ENCODE measurements around the gene SERPINA6.
A peak's percentile ranks its signal among the peaks of the same experiment; 100 is the strongest.
"Not testable (repeated sequence)": the region's sequence is repeated elsewhere in the genome, so short reads cannot be mapped to it uniquely, and the experiment has no call there.

The SERPINA6 gene

DNA sequence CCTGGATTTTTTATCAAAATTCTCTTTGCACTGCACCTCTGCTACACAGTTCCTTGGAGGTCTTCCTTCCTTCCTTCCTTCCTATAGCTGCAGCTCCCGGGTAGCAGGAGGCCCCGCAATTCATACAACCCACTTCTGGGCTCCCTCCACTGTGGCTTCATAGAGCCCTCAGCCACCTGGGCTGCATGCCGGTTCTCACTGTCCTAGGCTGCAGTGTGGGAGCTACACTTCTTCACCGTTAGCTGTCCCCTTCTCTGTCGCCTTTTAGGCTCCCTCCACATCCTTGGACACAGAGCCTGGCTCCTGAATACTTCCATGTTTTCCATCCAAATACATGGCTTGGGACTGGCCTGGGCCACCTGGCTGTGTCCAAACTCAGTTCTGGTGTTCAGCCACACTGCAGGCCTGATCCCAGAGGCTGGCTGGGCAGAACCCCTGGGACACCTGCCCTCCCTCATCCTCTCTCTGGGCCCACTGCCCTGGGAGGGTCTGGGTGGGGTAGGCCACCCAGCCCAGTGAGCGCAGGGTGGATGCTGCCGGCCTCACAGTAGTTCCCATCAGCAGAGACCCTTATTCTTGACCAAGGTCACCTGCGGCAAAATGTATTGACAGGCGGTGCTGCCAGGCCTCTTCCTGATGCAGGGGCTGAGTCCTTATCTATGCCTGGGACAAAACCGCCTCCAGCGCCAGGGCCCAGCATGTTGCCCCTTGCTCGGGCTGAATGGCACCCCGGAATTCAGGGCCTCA is 31.8 kb downstream of the SERPINA6 start:
- no peak for DNase-seq

DNA sequence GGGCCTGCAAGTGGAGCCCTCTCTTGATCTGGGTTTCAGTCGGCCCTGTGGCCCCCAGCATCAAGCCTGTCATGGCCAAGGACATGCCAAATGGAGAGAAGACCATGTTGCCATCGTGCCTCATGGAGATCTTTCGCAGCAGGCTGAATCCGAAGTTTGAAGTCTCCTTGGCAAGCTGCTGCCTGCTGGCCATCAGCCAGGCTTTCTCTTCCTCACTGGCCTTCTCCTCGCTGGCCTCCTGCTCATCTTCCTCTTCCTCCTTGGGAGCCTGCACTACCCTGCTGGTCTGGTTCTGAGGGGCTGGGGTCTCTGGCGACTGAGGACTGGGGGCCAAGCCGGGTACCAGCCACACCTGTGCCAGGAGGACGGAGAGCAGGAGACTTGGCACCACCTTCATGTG is 32.9 kb downstream of the SERPINA6 start:
- DNase-seq, result no peak

DNA sequence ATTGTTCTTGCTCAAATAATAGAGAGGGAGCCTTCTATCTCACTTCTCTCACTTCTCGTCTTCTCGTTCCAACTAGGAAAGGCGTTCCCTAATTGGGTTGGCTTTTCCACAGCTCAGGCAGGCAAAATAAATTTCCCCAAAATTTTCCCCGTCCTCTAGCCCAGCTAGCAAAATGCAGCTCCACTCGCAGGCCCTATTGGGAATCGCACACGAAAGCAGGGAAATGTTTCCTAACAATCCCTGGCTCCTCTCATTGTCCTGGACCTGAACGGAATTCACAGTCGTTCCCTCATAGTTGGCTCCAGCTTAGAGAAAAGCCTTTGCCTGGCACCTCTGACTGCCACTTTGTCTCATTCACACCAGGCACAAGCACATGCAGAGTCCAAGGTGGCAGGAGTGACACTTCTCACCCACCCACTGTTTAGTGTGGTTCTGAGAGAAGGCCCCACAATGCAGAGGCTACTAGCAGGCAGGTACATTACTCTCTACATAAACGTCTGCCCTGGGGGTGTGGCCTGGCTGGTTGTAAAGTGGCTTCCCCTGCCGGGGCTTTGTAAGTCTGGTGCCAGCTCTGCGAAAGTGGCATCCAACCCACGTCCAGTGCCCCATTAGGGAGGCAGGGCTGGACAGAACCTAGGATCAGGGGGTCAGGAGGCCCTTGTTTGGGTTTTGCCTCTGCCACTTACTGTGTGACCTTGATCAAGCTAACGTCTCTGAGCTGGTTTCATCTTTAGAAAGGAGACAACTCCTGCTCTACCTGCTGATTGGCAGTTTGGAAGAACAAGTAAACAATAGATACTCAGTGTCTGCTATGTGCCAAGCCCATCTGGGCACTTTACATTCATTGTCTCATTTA is 34.3 kb downstream of the SERPINA6 start:
- DNase-seq, result no peak

DNA sequence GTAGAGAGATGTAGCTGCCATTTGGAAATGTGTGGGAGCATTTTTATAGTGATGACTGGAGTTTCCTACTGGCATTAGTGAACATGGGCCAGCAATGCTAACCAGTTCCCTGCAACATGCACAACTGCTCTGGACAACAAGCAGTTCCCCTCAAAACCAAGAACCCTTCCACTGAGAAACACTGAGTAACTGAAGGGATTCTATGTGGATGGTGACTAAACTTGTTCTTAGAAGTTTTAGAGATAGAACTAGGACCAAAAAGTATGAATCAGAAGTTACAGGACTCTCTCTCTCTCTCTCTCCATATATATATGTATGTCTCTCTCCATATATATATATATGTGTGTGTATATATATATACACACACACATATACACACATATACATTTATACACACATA is 38.0 kb downstream of the SERPINA6 start:
- no peak for DNase-seq

DNA sequence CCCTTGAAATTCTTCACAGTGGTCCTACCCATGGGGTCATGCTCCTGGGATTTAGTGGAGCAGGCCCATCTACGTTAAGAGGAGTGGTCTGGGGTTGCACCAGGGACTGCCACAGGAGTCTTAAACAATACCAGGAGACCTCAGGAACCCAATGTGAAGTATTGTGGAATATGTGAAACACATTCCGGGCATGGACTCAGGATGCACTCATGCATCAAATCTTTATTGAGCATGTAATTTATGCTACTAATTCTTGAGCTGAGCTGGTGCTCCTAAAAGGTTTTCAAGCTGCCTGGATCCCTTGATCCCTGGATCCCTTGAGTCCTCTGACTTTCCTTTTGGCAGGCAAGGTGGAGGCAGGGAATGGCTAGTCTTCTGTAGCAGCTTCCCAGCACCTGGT is 38.9 kb downstream of the SERPINA6 start:
- DNase-seq, result no peak

DNA sequence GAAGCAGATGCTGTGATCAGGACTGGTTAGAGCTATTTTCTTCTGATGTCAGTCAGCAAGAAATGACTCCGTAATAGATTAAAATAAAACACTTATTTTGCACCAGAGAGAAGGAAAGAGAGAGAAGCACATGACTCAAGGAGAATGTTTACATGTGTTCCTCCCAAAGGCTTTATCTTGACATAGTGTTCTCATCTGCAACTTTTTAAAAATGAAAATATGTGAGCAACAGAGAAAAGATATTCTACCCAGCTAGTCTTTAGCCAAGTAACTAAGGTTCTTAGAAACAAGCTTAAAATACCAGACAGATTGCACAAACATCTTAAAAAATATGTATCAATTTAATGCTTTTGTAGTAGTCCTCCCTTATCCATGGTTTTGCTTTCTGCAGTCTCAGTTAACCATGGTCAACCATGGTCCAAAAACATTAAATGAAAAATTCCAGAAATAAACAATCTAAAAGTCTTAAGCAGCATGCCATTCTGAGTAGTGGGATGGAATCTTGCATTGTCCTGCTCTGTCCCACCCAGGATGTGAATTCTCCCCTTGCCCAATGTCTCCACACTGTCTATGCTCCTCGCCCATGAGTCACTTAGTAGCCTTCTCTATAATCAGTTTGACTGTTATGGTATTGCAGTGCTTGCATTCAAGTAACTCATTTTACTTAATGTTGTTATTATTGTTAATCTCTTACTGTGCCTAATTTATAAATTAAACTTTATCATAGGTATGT is 40.0 kb downstream of the SERPINA6 start:
- DNase-seq, result peak; percentile 54

DNA sequence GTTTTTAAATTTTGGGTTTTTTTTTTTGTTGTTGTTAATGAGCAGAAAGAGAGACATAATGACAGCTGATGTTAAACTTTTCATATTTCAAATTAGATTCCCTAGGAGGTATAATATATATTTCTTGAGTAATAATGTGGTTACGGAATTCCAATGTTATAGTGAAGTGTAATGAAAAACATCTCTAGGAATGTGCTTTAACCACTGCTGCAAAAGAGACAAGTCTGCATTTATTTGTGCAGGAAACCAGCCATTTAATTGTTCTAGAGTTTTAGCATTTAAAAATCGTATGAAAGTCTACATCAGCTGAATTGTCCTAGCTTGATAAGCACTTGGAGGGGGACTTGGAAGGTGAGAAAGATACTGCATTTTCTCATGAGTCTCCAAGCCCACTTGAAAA is 44.4 kb downstream of the SERPINA6 start:
- DNase-seq, result peak; percentile 72

DNA sequence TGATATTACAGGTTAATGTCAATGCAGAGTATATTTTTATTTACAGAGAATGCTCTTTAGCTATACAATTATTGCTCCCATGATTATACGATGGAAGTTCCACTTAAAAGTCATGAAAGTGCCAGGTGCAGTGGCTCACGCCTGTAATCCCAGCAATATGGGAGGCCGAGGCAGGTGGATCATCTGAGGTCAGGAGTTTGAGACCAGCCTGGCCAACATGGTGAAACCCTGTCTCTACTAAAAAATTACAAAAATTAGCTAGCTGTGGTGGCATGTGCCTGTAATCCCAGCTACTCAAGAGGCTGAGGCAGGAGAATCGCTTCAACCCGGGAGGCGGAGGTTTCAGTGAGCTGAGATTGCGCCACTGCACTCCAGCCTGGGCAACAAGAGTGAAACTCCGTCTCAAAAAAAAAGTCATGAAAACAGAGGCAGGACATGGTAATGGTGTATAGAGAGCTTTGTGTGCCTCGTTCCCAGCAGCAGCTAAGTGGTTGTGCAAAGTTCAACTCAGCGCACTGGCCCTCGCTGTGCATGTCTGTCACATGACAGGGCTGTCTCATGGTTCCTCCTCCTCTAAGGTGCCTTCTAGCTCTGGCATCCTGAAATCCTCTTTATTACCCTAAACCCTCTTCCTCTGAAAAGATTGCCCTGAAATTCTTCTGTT is 46.1 kb downstream of the SERPINA6 start:
- not testable (repeated sequence) for DNase-seq

DNA sequence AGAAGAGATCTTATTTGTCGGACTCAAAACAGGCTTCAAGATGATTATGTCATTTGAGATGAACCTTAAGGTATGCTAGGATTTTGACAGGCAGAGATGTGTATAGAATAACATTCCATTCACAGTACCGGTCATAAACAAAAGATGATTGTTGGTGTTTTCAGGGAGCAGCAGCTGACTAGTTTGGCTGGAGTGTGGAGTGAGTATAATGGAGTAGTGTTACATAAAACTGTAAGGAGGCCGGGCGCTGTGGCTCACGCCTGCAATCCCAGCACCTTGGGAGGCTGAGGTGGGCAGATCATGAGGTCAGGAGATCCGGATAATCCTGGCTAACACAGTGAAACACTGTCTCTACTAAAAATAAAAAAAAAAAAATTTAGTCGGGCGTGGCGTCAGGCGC is 54.0 kb downstream of the SERPINA6 start:
- DNase-seq, result no peak

DNA sequence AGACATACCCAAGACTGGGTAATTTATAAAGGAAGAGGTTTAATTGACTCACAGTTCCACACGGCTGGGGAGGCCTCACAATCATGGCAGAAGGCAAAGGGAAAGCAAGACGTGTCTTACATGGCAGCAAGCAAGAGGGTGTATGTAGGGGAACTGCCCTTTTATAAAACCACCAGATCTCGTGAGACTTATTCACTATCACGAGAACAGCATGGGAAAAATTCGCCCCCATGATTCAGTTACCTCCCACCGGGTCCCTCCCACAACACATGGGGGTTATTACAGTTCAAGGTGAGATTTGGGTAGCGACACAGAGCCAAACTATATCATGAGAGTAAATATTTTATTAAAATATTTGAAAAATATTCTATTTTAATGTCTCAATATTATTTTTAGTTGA is 54.6 kb downstream of the SERPINA6 start:
- DNase-seq, result not testable (repeated sequence)

DNA sequence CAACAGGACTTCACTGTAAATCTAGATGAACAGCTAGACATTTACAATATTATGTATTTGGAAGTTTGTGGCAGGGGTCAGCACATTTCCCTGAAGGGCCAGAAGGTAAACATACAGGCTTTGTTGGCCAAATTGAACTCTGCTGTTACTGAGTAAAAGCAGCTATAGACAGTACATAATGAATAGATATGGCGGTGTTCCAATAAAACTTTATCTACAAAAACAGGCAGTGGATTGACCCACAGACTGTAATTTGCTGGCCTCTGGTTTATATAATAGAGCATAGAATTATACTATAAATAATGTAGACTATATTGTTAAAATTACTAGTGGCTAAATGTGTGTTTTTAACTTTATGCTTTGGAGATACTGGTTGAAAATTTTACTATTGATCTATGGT is 55.8 kb downstream of the SERPINA6 start:
- DNase-seq, result no peak

DNA sequence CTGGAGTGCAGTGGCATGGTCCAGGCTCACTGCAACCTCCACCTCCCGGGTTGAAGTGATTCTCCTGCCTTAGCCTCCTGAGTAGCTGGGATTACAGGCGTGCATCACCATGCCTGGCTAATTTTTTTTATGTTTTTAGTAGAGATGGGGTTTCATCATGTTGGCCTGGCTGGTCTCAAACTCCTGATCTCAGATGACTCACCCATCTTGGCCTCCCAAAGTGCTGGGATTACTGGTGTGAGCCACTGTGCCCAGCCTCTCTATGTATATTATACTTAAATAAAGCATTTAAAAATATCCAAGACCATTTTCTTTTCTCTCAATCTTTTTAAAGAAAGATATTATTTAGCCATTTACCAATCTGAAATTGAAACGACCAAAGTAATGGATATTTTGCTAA is 58.9 kb downstream of the SERPINA6 start:
- not testable (repeated sequence) for DNase-seq

Measured in fibroblast of skin of right biceps (primary cell).